Sigmoid colon (tissue), 7 donors: ENCODE results near the gene TAF12. TPM values are rescaled to one million over a fixed set of nuclear protein-coding genes. Genes with fewer than 3 reads are reported as not detected.

Source experiments
- polyA plus RNA-seq, 3 donors: library from polyadenylated mRNA; stranded (reverse); fragments of 200-250 nt; gene quantifications; one replicate each; pipeline ENCODE4 v1.2.3, GENCODE V29; 2013
- small RNA-seq, 3 donors: library from RNA; depleted of rRNA; stranded (forward); fragments of <200 nt; gene quantifications; one replicate each; pipeline ENCODE3, GENCODE V24; 2016
- total RNA-seq, 4 donors: library from RNA; depleted of rRNA; stranded (reverse); fragments of >200 nt; gene quantifications; one replicate each; pipeline ENCODE4 v1.1.0, GENCODE V29; 2016
- donor health status: healthy with polysubstance abuse.
- donor health status: Bipolar disorder and iron deficiency.
- donor health status: healthy.

TAF12 gene
- total and polyA plus RNA-seq, 7 donors: 16.8 to 27.5 (median 20.4) TPM

Small RNA genes within 50 kb of the gene (small RNA-seq; reads per million reads assigned to genes)
- 0 reads per million in 3 donors for gene RF00422
- gene RNU11: 0 reads per million in 3 donors
- gene SNORA16A: 0 reads per million in 3 donors
- 0 reads per million in 3 donors for gene SNORA44
- gene SNORA61: 0 reads per million in 3 donors
- gene SNORD99: 35,865 to 60,304 (median 36,677) reads per million in 3 donors

Other genes starting within 250 kb of the TAF12 start
- 10 to 100 TPM in 3 of 4 donors, 1 to 10 TPM in 1; 8.9 to 18.8 (median 10.8) TPM for gene RCC1, start 137.0 kb downstream of the TAF12 start, total RNA-seq
- gene RCC1, start 137.0 kb downstream of the TAF12 start, polyA plus RNA-seq: 10 to 100 TPM; 25.2 to 64.2 (median 26.8) TPM
- gene TRNAU1AP, start 90.0 kb downstream of the TAF12 start, total RNA-seq: 10 to 100 TPM; 20.0 to 36.5 (median 29.9) TPM
- gene TRNAU1AP, start 90.0 kb downstream of the TAF12 start, polyA plus RNA-seq: 10 to 100 TPM; 14.1 to 27.6 (median 19.5) TPM
- 1 to 10 TPM in 3 of 4 donors, under 1 TPM in 1; 0.68 to 3.2 (median 2.1) TPM for gene RAB42, start 50.8 kb downstream of the TAF12 start, total RNA-seq
- gene RAB42, start 50.8 kb downstream of the TAF12 start, polyA plus RNA-seq: 10 to 100 TPM in 1 of 3 donors, 1 to 10 TPM in 2; 3.4 to 19.0 (median 3.6) TPM
- not detected for gene RNU11, start 5.5 kb upstream of the TAF12 start, total RNA-seq
- not detected for gene RNU11, start 5.5 kb upstream of the TAF12 start, polyA plus RNA-seq
- gene GMEB1, start 25.7 kb upstream of the TAF12 start, total RNA-seq: 1 to 10 TPM; 6.1 to 7.3 (median 6.8) TPM
- gene GMEB1, start 25.7 kb upstream of the TAF12 start, polyA plus RNA-seq: 1 to 10 TPM; 3.7 to 8.9 (median 6.0) TPM
- gene YTHDF2, start 93.9 kb upstream of the TAF12 start, total RNA-seq: 10 to 100 TPM; 37.9 to 47.0 (median 42.7) TPM
- 10 to 100 TPM; 27.0 to 40.5 (median 31.2) TPM for gene YTHDF2, start 93.9 kb upstream of the TAF12 start, polyA plus RNA-seq
- gene OPRD1, start 169.1 kb upstream of the TAF12 start, total RNA-seq: 1 to 10 TPM in 1 of 4 donors, under 1 TPM in 3; under 0.01 to 1.8 (median 0.69) TPM
- under 1 TPM in 2 of 3 donors, not detected in 1; under 0.01 to 0.31 TPM for gene OPRD1, start 169.1 kb upstream of the TAF12 start, polyA plus RNA-seq